G401.6 (cell line): ENCODE data around the gene UFL1.

Experiments
- FAIRE-seq: peaks from 2 replicates; lab custom pipeline; 2012; peaks lifted over from hg19 to GRCh38; lab: Jason Lieb, UNC

UFL1 gene

DNA sequence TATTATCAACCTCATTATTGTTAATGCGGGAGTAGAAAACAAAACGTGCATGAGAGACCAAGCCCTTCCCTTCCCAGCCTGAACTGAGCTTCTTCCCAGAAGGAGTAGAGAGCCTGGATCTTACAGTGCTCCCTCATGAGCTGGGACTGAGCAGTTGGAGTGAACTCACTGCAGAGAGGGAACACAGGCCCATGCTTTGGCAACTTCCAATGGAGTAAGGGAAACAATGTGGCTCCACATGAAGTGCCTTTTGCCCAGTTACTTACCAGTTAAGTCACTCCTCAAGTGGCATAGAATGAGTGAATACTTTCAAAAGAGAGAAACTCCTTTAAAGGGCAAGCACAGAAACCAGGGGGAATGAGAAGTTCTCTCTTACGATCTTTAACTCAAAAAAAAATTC, 53.8 kb downstream of the UFL1 start:
- FAIRE-seq, result no peak

DNA sequence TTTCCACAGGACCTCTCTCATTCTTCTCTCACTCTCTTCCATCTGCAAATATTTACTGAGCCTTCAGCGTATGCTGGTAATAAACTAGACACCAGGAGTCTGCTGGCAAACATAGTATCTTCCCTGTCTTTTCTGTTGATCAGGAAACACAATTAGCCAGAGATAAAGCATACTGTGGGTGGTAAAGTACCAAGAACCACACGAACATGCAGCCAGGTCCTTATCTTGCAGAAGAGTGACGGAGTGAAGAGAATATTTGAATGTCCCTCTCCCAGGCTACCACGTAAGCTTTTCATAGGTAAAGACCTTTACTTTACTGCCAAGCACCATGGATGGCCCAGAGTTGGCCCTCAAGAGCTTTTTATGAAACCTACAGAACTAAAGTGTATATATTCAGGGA, 54.6 kb downstream of the UFL1 start:
- FAIRE-seq, result no peak

DNA sequence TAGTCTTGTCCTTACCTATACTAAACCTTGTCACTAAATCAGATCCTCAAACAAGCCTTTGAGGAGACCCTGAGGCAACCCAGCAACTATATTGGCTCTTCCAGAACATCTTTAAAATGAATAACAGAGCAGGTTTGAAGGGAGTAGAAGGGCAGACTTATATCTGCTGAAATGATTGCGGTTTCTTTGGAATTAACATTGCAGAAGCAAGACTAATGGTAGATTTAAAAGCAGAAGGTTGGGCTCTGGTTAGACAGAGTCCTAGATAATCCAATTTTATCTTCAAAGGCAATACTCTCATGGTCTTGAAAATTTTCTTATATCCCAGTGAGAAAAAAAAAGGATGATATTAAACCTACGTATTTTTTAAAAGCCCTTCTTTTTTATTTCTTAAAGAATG, 60.4 kb downstream of the UFL1 start:
- no peak for FAIRE-seq

DNA sequence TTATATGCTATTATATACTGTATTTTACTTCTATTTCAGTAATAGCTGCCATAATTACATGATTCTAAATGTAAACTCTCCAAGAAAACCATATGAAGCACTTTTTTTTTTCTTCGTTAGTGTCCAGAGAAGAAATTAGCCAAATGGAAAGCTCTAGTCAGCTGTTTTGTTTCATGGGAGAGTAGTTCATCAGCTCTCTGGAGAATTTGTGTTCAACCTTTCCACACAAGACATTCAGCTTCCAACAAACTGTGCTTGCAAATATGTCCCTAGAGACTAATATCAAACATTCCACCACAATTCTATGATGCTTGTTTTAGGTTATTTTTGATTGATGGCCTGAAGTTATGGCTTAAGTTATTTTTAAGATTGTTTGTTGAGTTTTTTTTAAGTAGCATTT, 60.8 kb downstream of the UFL1 start:
- FAIRE-seq, result no peak

DNA sequence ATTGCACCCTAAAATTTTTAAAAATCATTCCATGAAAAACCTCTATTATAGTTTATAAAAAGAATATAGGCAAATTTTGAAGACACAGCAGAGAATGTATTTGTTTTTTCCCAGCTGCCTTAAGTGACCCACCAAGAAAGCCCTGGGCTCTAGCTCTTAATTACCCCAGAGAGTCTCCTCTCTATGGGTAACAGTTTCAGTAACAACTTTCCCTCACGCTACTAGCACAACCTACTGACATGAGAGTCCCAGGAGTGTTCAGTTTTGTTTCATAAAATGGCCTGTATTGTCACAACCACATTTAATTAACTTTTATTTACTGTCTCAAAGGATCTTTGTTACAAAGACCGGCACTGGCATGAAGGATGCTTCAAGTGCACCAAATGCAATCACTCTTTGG, 82.8 kb downstream of the UFL1 start:
- no peak for FAIRE-seq
